Nephron progenitor cell (in vitro differentiated cells): ENCODE data around the gene TLE1.

Experiments used
- DNase-seq: peaks from one replicate; pipeline ENCODE4 v3.0.0; 2021
- H3K27ac Mint-ChIP-seq: 2 replicates; pipeline ENCODE4 v1.8.0; 2021; ENCODE audit warnings: mild to moderate bottlenecking, moderate library complexity, mixed read lengths
- H3K27me3 Mint-ChIP-seq: 2 replicates; pipeline ENCODE4 v1.8.0; 2021; ENCODE audit warnings: mild to moderate bottlenecking, low read depth, mixed read lengths; ENCODE audit not compliant: poor library complexity
- H3K36me3 Mint-ChIP-seq: 2 replicates; pipeline ENCODE4 v1.8.0; 2021; ENCODE audit warnings: low read depth, mixed read lengths
- H3K4me1 Mint-ChIP-seq: 2 replicates; pipeline ENCODE4 v1.8.0; 2021; ENCODE audit warnings: mixed read lengths
- H3K4me3 Mint-ChIP-seq: 2 replicates; pipeline ENCODE4 v1.8.0; 2021; ENCODE audit warnings: mild to moderate bottlenecking, moderate library complexity, mixed read lengths
- H3K9me3 Mint-ChIP-seq: 2 replicates; pipeline ENCODE4 v1.8.0; 2021; ENCODE audit warnings: mild to moderate bottlenecking, moderate library complexity, mixed read lengths
- TF ChIP-seq, protein P1 (sequence below): fragments of 200-600 bp; sonication (generic); IDR thresholded peaks from 2 replicates; pipeline ENCODE4 v1.5.0; 2021; ENCODE audit warnings: antibody characterized with exemption

TLE1 gene

DNA sequence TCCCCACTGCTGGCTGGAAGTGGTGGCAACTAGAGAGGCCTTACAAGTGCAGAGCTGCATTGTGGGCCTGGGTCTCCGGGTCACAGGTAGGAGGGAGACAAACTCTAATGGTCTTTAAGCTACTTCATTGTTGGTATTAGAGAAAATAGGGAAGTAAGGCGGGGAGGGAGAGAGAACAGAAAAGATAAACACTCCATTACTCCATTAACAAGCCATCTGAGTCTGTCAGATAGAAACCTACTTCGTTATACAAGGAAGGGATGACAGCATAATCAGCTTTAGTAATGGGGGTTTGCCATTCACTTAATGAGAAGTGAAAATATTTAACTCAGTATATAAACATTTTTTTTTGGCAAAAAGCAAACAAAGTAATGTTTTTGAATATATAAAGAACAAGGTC, 107.4 kb downstream of the TLE1 start:
- Mint-ChIP-seq H3K27me3 (no peaks in the 10 kb centered on the region), H3K27ac (no peak overlapping the region), H3K36me3 (peaks cover 84% of the 10 kb centered on the region), H3K9me3 (peaks cover 6% of the 10 kb centered on the region), H3K4me1 (peaks cover 7% of the 10 kb centered on the region), H3K4me3 (no peak overlapping the region)
- DNase-seq = no peak
- TF ChIP-seq, protein P1, sequence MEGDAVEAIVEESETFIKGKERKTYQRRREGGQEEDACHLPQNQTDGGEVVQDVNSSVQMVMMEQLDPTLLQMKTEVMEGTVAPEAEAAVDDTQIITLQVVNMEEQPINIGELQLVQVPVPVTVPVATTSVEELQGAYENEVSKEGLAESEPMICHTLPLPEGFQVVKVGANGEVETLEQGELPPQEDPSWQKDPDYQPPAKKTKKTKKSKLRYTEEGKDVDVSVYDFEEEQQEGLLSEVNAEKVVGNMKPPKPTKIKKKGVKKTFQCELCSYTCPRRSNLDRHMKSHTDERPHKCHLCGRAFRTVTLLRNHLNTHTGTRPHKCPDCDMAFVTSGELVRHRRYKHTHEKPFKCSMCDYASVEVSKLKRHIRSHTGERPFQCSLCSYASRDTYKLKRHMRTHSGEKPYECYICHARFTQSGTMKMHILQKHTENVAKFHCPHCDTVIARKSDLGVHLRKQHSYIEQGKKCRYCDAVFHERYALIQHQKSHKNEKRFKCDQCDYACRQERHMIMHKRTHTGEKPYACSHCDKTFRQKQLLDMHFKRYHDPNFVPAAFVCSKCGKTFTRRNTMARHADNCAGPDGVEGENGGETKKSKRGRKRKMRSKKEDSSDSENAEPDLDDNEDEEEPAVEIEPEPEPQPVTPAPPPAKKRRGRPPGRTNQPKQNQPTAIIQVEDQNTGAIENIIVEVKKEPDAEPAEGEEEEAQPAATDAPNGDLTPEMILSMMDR = no peak

DNA sequence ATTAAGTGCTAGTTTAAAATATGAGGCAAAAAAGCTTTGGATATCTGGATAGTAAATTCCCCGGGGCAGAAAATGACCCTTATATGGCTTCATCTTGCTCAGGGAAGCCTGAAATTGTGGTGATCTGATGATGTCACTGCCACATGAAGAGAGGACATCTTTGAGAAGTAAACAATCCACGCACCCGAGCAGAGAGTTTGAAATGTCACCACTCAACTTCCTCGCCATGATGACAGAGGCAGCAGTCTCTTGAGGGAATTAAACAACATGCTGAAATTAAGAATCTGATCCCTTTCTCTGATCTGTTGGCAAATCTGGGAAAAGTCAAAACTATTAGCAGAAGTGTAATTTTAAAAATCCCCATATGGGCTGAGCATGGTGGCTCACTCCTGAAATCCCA, 110.0 kb downstream of the TLE1 start:
- Mint-ChIP-seq H3K4me3 (no peak overlapping the region), H3K4me1 (peaks cover 15% of the 10 kb centered on the region), H3K27me3 (no peaks in the 10 kb centered on the region), H3K9me3 (peaks cover 6% of the 10 kb centered on the region), H3K27ac (no peak overlapping the region), H3K36me3 (peaks cover 58% of the 10 kb centered on the region)
- TF ChIP-seq, protein P1 = no peak
- no peak for DNase-seq

DNA sequence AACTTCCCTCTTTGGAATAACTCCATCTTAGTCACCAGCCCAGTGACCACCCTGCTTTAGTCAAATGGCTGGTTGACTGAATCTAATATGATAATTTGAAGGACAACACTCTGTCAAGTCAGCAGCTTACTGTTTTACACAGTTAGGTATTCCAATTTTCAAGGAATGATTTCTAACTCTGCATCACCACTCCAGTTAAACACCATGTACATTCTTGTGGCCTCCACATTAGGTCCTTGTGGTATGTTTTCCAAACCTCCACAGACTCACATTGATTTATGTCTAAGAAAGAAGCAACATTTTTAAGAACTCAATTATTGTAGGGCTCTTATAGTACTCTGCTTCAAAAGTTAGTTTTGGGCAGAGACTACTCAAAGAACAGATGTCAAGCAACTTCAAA, 110.7 kb downstream of the TLE1 start:
- peaks cover 23% of the 10 kb centered on the region for H3K4me1 Mint-ChIP-seq
- H3K36me3 Mint-ChIP-seq = peaks cover 50% of the 10 kb centered on the region
- H3K27me3 Mint-ChIP-seq = no peaks in the 10 kb centered on the region
- no peak overlapping the region for H3K27ac Mint-ChIP-seq
- H3K4me3 Mint-ChIP-seq = no peak overlapping the region
- TF ChIP-seq, protein P1 = no peak
- H3K9me3 Mint-ChIP-seq = peaks cover 6% of the 10 kb centered on the region
- no peak for DNase-seq

DNA sequence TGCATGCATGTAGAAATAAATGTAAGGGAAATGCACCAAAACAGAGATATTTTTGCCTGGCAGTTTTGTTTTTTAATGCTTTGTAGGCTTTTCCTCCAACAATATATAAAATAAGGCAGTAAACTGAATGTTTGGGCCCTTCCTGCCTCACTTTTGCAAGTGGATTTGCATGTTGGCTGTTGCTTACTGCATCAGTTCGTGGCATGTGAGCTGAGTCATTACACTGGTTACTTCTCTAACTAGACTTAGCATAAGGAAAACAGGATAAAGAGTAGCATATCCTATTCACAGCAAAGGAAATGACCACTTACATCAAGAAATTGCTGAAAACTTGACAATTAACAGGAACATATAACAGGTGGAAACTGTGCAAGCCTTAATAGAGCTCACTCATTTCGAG, 113.4 kb downstream of the TLE1 start:
- Mint-ChIP-seq H3K4me3 (no peak overlapping the region), H3K27ac (no peak overlapping the region), H3K27me3 (no peaks in the 10 kb centered on the region), H3K36me3 (peaks cover 24% of the 10 kb centered on the region), H3K9me3 (peaks cover under 1% of the 10 kb centered on the region), H3K4me1 (peaks cover 25% of the 10 kb centered on the region)
- TF ChIP-seq, protein P1 = no peak
- DNase-seq = no peak

DNA sequence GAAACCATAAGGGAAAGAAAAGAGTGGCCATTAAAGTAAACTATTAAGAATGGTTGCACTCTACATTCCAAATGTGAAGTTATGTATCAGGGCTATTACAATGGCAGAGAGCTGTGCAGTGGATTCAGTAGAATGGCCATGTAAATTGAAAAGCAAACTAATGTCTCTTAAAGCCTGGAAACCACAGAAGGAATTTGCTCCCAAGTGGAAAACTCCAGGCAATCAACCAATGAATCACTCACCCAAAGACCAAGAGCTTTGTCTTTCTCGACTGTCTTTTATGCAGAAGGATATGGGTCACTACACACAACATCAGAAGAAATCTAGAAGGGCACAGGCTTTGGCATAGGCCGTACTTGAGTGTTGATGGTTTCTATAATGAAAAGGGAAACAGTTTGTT, 114.9 kb downstream of the TLE1 start:
- TF ChIP-seq, protein P1 = no peak
- Mint-ChIP-seq H3K27me3 (no peaks in the 10 kb centered on the region), H3K4me3 (peak overlapping the region; percentile 11), H3K36me3 (peaks cover 14% of the 10 kb centered on the region), H3K4me1 (peaks cover 25% of the 10 kb centered on the region), H3K9me3 (no peaks in the 10 kb centered on the region), H3K27ac (peak overlapping the region; percentile 67)
- no peak for DNase-seq

DNA sequence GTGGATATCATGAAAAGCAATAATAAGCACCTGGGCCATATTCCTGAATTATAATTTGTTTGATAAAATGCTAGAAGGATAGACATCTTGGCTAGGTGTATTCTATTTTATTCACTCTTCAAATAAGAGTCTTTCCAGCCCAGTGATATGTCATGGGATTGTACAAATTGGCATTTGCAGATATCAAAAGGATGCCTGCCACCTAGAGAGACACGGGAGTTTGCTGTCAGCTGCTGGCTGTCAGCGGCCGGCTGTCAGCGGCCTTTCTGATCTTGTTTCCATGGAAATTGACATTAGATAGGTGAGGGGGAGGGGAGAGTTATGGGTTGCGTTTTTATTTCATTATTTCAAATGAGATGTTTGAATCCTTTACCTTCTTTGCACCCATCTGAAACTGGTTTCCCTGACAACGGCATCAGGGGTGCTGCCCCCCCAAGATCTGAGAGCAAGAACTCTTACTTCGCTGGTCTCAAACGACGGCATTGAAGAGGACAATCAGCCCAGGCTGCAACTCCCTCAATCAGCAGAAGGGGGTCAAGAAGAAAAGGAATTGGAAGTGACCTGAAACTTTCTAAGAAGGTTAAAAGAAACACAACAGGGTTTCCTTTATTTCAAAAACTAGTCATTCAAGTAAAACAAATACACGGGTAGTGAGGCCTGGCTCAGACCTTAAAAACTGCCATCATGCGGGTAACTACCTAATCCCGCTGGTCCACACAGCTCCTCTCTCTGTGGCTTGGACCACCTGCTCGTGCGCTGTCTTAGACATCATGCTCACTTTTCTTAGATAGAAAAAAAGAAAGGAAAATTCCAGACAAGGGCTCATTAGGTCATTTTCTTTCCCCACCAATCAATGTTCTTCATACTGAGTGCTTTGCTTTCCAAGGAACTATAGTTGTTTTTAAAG, 115.7 kb downstream of the TLE1 start:
- Mint-ChIP-seq H3K27me3 (no peaks in the 10 kb centered on the region), H3K4me3 (peak overlapping the region; percentile 11), H3K27ac (peak overlapping the region; percentile 86), H3K36me3 (peaks cover 7% of the 10 kb centered on the region), H3K4me1 (peaks cover 25% of the 10 kb centered on the region), H3K9me3 (no peaks in the 10 kb centered on the region)
- TF ChIP-seq, protein P1 = peak; percentile 6
- DNase-seq = no peak
